Germinal center (tissue), 1 donor: ENCODE measurements around the gene SSC5D.
"Not testable (repeated sequence)": the region's sequence is repeated elsewhere in the genome, so short reads cannot be mapped to it uniquely, and the experiment has no call there.

Experiments
- DNase-seq: peaks from one replicate; pipeline ENCODE4 v3.0.0; 2012; ENCODE audit warnings: mixed read lengths, low spot score

The SSC5D gene

DNA sequence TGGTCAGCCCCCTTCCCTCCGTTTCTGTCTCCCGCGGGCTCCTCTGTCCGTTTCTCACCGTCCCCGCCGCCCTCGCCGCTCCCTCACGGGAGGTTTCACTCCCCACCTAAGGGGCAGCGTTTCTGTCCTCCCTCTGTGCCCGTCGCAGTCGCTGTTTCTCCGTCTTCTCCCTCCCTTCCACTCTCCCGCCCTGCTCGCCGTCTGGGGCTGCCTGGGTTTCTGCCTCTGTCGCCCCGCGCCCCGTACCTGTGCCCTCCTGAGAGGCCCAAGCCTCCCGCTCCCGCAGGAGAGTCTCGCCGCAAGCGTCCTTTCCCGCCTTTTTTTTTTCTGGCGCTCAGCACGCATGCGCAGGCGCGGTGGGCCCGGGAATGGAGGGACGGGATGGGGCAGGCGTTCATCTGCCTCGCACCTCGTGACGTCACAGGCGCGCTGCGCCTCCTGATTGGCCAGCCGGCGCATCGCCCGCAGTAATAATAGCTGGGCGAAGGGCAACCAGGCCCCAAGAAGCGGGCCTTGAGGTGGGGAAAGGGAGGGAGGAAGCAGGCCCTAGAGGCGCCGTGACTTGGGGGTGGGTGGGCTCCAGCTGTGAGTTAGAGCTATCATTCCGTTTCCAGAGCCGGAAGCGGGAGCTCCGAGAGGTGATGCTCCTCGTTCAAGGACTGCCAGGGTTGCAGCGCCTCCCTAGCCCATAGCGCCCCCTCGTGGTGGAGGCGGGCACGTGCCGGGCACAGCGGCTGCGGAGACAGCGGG lies 15.4 kb downstream of the SSC5D start:
- DNase-seq, result peak; percentile 98

DNA sequence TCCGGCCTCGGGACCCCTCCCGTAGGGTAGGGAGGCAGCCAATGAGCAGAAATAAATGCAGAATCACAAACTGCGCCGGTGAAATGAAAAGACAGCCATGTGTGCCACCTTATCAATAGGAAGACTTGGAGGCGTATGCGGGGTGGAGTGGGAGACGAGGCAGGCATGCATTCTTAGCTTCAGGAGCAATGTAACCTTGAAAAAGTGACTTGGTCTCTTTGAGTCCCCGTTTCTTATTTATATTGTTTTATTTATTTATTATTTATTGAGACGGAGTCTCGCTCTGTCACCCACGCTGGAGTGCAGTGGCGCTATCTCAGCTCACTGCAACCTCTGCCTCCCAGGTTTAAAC lies 16.0 kb downstream of the SSC5D start:
- DNase-seq, result no peak

DNA sequence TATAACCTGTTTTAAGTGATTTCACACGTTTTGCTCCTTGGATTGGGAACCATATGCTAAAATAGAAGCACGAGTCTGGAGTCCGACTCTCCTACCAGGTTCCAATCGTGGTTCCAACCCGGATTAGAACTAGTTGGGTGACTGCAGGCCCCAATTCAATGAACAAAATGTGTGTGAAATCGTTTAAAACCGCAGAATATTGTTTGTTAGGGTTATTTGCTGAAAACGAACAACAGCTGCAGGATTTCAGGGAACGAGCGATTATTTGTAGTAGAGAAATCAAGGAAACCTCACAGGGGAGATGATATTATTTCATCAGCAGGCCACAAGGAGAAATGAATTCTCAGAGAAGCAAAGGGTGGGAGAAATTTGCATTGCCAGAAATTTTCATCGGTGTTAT lies 16.7 kb downstream of the SSC5D start:
- DNase-seq, result no peak

DNA sequence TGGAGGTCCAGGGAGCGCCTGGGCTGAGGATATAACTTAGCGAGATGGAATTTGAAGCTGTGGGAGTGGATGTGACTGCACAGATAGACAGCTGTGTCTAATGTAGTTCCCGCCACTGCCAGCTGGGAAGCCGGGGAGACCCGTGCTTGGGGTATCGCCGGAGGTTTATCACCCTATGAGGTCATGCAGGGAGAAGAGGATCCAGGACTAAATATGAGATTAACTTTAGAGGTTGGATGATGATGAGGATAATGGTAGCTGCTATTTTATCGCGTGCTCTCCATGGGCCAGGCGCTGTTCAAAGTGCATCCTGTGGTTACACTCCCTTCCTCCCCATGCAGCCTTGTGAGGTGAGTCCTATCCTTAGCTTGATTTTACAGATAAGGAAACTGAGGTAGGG lies 19.9 kb downstream of the SSC5D start:
- no peak for DNase-seq

DNA sequence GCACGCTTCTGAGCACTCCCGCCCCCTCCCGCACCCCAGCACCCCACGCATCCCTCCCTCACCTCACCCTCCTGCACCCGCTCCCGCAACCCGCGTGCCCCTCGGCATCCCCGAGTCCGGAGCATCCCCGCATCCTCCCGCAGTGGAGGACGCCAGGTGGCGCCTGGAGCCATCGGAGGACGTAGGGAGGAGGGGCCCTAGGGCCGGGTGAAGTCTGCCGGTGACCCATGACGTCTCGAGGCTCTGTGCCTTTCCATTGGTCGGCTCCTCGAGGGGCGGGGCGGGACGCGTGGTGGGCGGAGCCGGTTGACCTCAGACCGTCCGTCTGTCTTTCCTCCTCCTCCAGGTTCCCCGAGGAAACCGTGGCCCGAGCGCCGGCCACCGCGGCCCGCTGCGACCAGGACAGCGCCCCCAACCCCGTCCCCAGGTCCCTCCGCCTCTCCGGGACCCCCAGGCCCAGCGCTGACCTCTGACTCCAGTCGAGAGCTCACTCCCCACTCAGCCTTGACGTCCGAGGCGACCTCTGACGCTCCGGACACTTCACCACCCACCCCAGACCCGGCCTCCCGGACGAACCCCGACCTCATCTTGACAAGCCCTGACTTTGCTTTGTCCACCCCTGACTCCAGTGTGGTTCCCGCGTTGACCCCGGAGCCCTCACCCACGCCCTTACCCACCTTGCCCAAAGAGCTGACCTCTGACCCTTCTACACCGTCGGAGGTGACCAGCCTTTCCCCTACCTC lies 28.8 kb downstream of the SSC5D start:
- peak; percentile 100 for DNase-seq

DNA sequence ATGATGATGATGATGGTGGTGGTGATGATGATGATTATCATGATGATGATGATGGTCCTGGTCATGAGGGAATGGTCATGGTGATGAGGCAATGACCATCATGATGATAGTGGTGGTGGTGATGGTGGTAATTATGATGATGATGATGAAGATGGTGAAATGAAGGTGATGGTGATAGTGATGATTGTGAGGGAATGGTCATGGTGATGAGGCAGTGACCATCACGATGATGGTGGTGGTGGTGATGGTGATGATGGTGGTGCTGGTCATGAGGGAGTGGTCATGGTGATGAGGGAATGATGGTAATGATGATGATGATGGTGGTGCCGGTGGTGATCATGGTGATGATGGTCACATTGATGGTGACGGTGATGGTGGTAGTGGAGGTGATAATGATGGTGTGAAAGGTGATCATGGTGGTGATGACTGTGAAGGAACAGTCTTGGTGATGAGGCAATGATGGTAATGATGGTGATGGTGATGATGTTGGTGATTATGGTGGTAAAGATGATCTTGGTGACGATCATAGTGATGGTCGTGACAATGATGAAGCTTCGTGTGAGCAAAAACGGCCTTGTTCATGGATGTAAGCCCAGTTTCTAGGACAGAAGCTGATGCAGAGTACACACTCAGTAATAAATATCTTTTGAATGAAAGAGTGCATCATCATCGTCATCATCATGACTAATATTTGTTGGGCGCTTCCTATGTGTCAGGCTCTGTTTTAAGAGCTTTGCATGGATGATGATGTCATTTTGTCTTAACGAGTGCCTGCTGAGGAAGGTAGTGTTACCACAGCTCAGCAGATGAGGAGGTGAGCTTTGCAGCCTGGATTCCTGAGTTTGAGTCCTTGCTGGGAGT lies 31.4 kb downstream of the SSC5D start:
- DNase-seq, result no peak

DNA sequence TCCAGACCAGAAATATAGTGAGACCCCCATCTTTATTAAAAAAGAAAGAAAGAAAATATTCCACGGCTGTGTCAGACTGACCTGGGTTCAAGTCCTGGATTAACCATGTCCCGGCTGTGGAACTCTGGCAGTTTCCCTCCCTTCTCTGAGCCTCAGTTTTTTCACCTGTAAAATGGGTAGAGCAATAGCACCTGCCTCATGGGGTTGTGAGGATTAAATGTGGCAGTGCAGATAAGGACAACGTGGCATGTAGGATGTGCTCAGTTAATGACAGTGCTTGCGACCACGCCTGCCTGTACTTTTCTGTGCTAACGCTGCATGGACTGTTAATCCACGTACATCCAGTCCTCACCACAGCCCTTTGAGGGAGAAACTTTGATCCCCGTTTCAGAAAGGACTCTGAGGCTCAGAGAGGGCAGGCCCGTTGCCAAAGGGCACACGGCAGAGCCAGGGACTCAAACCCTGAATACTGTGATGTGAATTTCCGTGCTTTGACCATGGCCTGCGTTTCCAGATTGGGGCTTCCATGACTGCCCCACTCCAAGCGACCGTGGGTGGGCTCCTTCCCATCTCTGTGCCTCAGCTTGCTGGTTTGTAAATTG lies 32.6 kb downstream of the SSC5D start:
- no peak for DNase-seq

DNA sequence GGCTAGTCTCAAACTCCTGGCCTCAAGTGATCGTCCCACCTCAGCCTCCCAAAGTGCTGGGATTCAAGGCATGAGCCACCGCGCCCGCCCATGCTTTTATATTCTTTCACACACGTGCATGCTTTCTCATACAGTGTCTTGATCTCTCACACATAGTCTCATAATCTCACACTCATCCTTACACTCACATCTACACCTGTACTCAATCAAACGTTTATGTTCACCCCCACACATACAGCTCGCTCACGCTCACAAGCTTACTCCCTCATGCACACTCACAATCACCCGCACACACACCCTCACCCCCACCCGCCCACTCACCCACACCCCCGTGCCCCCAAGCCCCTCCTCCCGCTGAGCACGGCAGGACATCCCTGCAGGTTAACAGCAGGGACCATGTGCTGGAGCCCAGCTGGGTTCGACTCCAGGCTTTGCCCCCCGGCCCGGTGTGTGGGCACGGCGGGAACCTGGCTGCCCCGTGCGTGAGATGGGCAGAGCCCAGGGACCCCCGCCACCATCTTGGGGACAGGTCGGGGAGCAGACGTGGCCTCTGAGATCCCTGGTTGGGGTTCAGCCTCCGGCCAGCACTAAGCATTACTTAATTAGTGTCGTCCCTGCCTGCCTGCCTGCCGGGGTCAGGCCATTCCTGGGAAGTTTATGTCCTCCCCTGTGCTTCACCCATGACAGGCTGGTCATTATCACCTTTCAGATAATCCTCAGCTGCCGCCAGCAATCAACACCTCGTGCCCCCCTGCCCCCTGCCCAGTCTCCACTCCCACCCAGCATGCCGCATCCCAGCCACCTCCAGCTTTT lies 37.3 kb downstream of the SSC5D start:
- no peak for DNase-seq

DNA sequence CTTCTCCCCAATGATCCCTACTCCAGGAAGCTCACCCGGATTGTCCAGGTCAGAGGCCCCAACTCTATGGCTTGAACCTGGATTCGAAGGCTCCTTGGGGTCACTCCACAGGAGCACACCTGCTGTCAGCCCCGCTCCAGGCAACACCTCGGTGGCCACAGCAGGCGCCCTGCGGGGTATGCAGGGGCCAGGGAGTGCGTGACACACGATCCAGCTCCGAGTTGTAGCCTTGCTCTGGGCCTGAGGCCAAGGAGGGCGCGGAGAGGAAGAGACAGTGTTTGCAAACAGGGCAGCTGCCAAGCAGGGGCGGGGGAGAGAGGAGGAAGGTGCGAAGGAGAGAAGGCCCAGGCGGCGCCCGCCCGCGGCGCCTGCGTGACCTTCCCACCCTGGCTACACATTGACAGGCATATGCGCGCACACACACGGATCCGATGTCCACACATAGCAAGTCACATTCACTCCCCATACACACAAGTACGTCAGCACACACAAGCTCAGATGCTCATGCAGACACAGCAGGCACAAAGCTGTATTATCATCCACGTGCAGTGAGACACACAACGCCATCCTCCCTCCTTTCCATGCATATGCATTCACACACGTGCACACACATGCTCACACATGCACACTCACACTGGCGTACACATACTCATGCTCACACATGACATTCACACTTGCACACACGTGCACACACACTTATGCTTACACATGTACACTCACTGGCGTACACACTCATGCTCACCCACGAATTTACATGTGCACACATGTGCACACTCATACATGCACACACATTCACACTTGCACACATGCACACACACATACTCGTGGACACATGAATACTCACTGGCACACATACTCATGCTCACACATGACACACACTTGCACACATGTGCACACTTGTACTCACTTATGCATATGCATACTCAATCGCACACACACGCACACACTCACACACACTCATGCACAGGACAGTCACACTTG lies 38.3 kb downstream of the SSC5D start:
- no peak for DNase-seq

DNA sequence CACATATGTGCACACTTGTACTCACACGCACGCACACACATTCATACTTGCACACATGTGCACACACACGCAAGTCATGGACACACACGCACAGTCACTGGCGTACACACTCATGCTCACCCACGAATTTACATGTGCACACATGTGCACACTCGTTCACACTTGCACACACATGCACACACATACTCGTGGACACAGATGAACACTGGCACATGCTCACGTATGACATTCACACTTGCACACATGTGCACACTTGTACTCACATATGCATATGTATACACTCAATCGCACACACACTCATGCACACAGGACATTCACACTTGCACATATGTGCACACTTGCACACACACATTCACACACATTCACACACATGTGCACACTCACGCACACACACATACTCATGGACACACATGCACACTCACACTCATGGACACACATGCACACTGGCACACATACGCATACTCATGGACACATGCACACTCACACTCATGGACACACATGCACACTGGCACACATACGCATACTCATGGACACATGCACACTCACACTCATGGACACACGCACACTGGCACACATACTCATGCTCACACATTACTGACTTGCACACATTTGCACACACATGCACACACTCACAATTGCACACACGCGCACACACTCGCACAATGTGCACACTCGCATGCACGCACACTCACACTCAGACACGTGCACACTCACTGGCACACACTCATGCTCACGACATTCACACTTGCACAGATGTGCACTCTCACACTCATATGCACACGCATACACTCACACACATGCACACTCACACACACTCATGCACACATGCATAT lies 39.2 kb downstream of the SSC5D start:
- no peak for DNase-seq

DNA sequence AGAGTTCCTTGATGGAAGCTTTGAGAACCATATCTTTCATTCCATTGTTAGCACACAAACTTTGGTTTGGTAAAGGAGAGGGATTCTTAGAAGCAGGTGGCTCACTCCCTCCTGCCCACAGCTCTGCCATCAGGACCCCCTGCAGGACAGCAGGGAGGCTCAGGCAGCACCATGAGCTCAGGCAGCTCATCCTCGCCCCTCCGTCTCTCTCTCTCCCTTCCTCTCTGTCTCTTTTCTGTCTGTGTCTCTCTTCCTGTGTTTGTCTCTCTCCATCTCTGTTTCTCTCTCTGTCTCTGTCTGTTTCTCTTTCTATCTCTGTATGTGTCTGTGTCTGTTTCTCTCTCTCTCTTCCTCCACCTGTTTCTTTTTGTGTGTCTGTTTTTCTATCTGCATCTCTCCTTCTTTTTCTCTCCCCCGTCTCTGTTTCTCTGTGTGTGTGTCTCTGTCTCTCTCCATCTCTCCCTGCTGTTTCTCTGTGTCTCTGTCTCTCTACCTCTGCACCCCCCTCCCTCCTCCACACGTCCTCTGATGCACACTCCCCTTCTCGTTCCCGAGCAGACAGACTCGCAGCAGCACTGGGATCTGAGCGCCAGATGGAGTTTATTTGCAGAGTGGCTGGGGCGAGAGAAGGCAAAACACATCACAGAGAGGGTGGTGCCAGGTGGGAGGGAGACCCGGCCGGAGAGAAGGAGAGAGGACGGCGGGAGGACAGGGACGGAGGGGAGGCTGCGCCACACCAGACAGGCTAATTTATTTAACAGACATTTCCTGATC lies 40.0 kb downstream of the SSC5D start:
- DNase-seq, result no peak

DNA sequence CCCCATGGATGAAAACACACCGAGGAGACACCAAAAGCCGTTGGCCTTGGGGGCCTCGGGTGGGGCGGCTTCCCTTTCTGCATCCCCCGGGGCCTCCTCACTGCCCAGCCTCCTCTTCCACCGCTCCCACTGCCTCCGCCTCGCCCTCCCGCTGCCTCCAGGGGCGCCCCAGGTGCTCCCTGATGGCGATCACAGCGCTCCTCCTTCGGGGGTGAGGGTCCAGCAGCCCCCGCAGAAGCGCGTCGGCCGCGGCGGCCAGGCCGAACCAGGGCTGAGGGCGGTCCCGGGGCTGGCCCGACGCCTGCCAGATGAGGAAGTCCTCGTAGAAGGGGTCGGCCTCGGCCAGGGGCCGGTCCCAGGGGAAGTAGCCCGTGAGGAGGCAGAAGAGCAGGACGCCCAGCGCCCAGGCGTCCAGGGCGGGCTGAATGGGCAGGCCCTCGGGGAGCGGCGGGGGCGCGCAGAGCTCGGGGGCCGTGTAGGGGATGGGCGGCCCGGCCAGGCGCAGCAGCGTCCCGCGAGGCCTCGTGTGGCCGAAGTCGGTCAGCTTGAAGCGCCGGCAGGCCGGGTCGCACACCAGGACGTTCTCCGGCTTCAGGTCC lies 41.5 kb downstream of the SSC5D start:
- DNase-seq, result no peak

DNA sequence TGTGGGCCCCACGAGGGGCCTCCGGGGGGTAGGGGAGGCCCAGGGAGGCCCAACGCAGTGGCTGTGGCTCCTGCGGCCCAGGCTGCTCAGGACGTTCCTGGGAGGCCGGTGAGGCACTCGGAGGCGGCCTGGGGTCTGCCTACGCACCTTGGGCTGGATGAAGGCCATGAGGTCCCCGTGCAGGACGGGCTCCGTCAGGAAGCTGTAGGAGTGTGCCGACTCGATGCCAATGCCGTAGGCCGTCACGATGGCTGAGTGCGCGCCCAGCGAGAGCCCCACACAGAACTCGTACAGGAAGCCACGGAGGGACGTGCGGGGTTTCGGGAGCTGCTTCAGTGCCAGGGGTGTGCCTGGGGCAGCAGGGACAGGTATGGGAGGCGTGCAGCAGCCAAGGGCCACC lies 42.8 kb downstream of the SSC5D start:
- DNase-seq, result no peak

DNA sequence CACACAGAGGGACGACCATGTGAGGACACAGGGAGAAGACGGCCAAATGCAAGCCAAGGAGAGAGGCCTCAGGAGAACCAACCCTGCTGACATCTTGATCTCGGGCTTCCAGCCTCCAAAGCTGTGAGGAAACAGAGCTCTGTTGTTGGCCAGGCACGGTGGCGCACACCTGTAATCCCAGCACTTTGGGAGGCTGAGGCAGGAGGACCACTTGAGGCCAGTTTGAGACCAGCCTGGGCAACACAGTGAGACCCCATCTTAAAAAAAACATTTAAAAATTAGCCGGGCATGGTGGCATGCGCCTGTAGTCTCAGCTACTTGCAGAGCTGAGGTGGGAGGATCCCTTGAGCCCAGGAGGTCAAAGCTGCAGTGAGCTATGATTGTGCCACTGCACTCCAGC lies 46.0 kb downstream of the SSC5D start:
- not testable (repeated sequence) for DNase-seq

DNA sequence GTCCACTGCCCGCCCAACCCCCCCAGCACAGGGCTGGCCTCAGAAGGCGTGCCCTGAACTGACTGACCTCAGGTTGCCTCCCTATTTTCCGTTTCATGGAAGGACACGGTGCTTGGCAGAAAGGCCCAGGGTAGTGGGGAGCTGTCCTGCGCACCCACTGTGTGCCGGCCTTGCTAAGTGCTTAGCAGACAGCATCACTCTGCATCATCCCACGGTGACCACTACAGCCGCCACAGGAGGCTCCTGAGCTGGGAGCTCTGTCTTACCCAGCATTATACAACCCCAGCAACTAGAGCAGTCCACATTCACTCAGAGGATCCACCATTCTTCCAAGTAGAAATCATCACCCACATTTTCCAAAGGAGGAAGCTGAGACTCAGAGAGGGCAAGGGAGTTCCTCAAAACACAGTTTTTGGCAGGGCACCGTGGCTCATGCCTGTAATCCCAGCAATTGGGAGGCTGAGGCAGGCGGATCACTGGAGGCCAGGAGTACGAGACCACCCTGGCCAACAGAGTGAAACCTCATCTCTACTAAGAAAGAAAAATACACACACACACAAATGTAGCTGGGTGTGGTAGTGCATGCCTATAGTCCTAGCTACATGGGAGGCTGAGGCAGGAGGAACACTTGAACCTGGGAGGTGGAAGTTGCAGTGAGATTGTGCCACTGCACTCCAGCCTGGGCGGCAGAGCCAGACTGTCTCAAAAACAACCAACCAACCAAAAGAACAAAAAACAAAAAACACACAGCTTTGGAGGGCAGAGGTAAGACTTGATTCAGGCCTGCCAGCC lies 47.1 kb downstream of the SSC5D start:
- DNase-seq, result no peak

DNA sequence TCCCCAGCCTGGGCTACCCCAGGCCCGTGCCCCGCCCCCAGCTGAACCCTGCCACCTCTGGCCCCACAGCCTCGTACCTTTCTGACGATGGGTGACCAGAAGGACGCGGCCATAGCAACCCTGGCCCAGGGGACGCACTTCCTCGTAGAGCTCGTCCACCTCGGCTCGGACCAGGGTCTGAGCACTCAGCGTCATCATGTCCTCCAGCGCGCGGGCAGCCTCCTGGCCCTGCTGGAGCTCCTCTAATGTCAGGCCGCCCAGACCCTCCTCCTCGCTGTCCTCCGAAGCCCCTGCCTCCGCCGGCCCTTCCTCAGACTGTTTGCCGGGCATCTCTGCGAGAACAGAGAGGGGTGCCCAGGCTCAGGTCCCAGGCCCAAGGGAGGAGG lies 47.7 kb downstream of the SSC5D start:
- no peak for DNase-seq

DNA sequence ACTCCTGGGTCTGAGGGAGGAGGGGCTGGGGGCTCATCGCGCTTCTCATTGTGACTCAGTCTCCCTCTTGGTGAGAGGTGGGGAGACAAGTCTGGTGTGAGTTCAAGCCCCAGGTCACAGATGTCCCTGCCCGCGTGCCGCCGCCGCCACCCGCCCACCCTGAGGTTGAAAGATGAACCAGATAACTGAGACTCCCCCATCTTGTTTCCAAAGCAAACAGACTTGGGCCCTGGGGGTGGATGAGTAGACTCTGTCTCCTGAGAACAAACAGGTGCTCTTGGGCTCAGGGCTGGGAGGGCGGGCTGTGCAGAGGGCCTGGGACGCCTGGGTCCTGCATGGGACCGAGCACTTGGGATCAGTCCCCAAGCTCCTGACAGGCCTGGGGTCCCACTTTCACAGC lies 48.1 kb downstream of the SSC5D start:
- DNase-seq, result no peak
